Suprapubic skin (tissue), 4 donors: ENCODE results near the gene BLACAT1. TPM values are rescaled to one million over a fixed set of nuclear protein-coding genes. Genes with fewer than 3 reads are reported as not detected.

Experiments used
- DNase-seq, 2 donors: peaks; one replicate each; pipeline ENCODE4 v3.0.0-alpha.2; 2019; ENCODE audit warnings: low spot score in 2 of 2
- H3K27ac ChIP-seq: fragments of 200-600 bp; sonication (generic); one replicate; pipeline ENCODE4 v1.5.1; 2019
- H3K27me3 ChIP-seq: fragments of 200-600 bp; sonication (generic); one replicate; pipeline ENCODE4 v1.5.1; 2019
- H3K36me3 ChIP-seq: fragments of 200-600 bp; sonication (generic); one replicate; pipeline ENCODE4 v1.5.1; 2019
- H3K4me1 ChIP-seq: fragments of 200-600 bp; sonication (generic); one replicate; pipeline ENCODE4 v1.5.1; 2019
- H3K4me3 ChIP-seq: fragments of 200-600 bp; sonication (generic); one replicate; pipeline ENCODE4 v1.5.1; 2019; ENCODE audit warnings: mild to moderate bottlenecking
- H3K9me3 ChIP-seq: fragments of 200-600 bp; sonication (generic); one replicate; pipeline ENCODE4 v1.5.1; 2019
- CTCF ChIP-seq, 2 donors: fragments of 200-600 bp in 1 of 2; fragments of 450-650 bp in 1 of 2; sonication (generic) in 1 of 2; IDR thresholded peaks; one replicate each; pipeline ENCODE4 v1.5.1; 2016 to 2019; ENCODE audit warnings: antibody characterized with exemption in 2 of 2, mild to moderate bottlenecking in 1 of 2, moderate library complexity in 1 of 2
- EP300 ChIP-seq: sonication (generic); formaldehyde crosslinking; IDR thresholded peaks from one replicate; pipeline ENCODE4 v1.6.1; 2017; ENCODE audit warnings: antibody characterized with exemption
- POLR2A ChIP-seq, 2 donors: fragments of 450-650 bp; IDR thresholded peaks; one replicate each; pipeline ENCODE4 v1.6.1; 2017; ENCODE audit warnings: antibody characterized with exemption in 2 of 2, mild to moderate bottlenecking in 2 of 2, moderate library complexity in 2 of 2
- POLR2AphosphoS5 ChIP-seq, 3 donors: sonication (generic); formaldehyde crosslinking; IDR thresholded peaks; one replicate each; pipeline ENCODE4 v1.6.1; 2017; ENCODE audit warnings: antibody characterized with exemption in 3 of 3
- WGBS: methylation state at CpG from one replicate; pipeline ENCODE4 v1.1.5; 2018; 5-methylcytosine and 5-hydroxymethylcytosine counted together
- total RNA-seq, 4 donors: library from RNA; depleted of rRNA; stranded (reverse); fragments of >200 nt; gene quantifications; one replicate each; pipeline ENCODE4 v1.1.0, GENCODE V29; 2016

BLACAT1 gene
- total RNA-seq, 4 donors from 2014 or later, result not detected

DNA sequence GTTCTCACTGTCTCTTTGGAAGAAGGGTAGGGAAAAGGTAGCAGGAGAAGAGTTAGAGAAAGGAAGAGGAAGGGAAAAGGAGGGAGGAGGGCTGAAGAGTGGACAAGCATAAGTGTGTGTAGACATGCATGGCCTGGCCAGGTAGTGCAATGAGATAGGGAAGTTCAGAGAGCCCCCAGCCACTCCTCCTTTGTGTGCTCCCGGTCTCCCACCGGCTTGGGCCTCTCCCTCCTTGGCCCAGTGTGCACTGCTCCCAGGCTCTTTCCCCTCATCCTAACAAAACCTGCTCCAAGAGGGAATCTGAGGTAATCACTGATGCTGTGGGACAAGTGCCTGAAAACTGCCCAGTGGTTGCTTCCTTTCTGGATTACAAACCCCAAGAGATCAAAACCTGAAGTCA, 23.7 kb downstream of the BLACAT1 start:
- no peak for DNase-seq
- Histone ChIP-seq H3K27ac (no peak overlapping the region), H3K36me3 (no peaks in the 10 kb centered on the region), H3K4me1 (peaks cover 8% of the 10 kb centered on the region), H3K9me3 (no peaks in the 10 kb centered on the region), H3K4me3 (no peak overlapping the region), H3K27me3 (peaks cover 41% of the 10 kb centered on the region)
- TF ChIP-seq POLR2A (IDR thresholded peaks at IDR 0.05) (no peak), POLR2AphosphoS5 (IDR thresholded peaks at IDR 0.05) (no peak), CTCF (IDR thresholded peaks at IDR 0.05) (no peak)
- 80% methylated on average over 2 of the region's 2 CpGs for WGBS

DNA sequence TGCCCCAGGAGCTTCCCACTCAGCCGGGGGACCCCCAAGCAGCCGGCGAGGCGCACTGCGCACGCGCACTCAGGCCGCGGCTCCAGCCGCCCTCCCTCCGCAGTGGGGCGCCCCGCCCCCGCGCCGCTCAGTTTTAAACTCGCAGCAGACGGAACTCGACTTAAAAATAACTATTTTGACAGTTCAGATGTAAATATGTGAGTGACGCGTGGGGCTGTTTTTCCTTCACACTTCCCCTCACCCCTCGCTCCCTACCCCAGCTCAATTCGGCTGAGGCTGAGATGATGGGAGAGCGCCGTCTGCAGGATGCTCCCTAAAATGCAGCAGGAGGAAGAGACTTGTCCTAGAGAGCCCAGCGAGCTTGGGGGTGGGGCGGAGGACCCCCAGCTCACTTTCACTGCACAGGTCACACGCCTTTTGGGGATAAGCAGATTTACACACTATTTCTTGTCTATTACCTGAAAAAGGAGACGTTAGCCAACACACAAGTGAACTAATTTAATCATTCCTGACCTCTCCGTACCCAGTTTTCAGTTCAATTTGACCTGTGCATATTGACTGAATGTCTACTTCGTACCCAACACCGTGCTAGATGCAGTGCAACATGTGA, 25.0 kb downstream of the BLACAT1 start:
- Histone ChIP-seq H3K36me3 (no peaks in the 10 kb centered on the region), H3K9me3 (no peaks in the 10 kb centered on the region), H3K4me1 (peaks cover 8% of the 10 kb centered on the region), H3K27me3 (peaks cover 29% of the 10 kb centered on the region), H3K27ac (no peak overlapping the region), H3K4me3 (peak overlapping the region; percentile 47)
- 12% methylated on average over 15 of the region's 32 CpGs for WGBS
- no peak for TF ChIP-seq POLR2AphosphoS5 (IDR thresholded peaks at IDR 0.05)
- peak in 1 of 2 donors; percentile 45 for TF ChIP-seq CTCF (IDR thresholded peaks at IDR 0.05)
- TF ChIP-seq EP300, result no peak
- DNase-seq, result no peak

DNA sequence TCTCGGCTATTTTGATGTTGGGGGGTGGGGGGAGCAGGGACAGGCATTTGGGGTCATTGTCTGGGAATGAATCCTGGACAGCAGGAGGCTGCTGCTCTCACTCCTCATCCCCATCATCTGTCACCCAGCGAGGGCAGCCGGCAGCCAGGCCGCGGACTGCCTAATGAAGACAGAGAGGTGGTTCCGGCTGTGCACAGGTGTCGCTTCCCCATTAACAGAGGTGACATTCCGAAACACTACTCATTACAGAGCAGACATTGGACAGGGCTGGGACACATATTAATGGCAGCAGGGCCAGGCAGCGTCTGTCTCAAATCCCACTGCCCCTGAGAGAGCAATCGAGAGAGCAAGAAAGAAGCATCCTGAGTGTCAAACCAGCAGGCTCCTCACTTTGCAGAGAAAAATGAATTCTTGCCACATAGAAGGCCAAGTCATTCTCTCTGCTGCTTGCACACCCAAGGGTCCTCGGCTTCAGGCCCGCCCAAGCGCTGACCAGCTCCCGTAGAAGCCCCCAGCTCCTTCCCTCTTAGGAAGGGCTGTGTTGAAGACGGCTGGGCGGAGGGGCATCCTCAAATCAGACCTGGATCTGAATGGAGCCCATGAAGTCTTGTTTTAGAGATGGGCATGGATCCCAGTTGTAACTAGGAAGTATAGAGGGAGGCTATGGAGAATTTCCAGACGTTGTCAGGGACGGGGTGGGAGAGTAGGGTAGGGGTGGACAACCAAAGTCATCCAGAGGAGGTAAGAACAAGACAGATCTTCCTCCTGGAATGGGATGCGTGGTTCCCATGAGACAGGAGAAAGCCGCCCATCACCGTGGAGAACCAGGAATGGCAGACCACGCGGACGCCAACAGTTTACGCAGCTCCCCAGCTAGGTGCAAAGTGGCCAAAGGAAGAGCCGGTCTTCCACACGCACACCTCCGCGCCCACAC, 25.8 kb downstream of the BLACAT1 start:
- no peak for DNase-seq
- H3K36me3 ChIP-seq, result no peaks in the 10 kb centered on the region
- peaks cover 8% of the 10 kb centered on the region for H3K4me1 ChIP-seq
- H3K27ac ChIP-seq, result no peak overlapping the region
- peaks cover 26% of the 10 kb centered on the region for H3K27me3 ChIP-seq
- no peaks in the 10 kb centered on the region for H3K9me3 ChIP-seq
- no peak for TF ChIP-seq EP300
- TF ChIP-seq CTCF (IDR thresholded peaks at IDR 0.05), result no peak
- TF ChIP-seq POLR2AphosphoS5 (IDR thresholded peaks at IDR 0.05), result no peak
- no peak for TF ChIP-seq POLR2A (IDR thresholded peaks at IDR 0.05)
- peak overlapping the region; percentile 47 for H3K4me3 ChIP-seq
- WGBS, result 73% methylated on average over 20 of the region's 29 CpGs

GRCh38 chr1:205424901-205425600, 30.8 kb downstream of the BLACAT1 start:
- Histone ChIP-seq H3K4me1 (no peaks in the 10 kb centered on the region), H3K36me3 (no peaks in the 10 kb centered on the region), H3K4me3 (no peak overlapping the region), H3K9me3 (no peaks in the 10 kb centered on the region), H3K27me3 (peaks cover 29% of the 10 kb centered on the region), H3K27ac (no peak overlapping the region)
- WGBS, result 59% methylated on average over 8 of the region's 8 CpGs
- TF ChIP-seq EP300 (no peak), POLR2A (IDR thresholded peaks at IDR 0.05) (no peak), POLR2AphosphoS5 (IDR thresholded peaks at IDR 0.05) (no peak), CTCF (IDR thresholded peaks at IDR 0.05) (no peak)
- DNase-seq, result no peak
